Fibroblast of gingiva (primary cell): Measurements from ENCODE around the gene MEAF6.

ENCODE experiments used
- DNase-seq: peaks from one replicate; pipeline ENCODE4 v3.0.0-alpha.2; 2011; ENCODE audit warnings: low read depth

The MEAF6 gene

DNA sequence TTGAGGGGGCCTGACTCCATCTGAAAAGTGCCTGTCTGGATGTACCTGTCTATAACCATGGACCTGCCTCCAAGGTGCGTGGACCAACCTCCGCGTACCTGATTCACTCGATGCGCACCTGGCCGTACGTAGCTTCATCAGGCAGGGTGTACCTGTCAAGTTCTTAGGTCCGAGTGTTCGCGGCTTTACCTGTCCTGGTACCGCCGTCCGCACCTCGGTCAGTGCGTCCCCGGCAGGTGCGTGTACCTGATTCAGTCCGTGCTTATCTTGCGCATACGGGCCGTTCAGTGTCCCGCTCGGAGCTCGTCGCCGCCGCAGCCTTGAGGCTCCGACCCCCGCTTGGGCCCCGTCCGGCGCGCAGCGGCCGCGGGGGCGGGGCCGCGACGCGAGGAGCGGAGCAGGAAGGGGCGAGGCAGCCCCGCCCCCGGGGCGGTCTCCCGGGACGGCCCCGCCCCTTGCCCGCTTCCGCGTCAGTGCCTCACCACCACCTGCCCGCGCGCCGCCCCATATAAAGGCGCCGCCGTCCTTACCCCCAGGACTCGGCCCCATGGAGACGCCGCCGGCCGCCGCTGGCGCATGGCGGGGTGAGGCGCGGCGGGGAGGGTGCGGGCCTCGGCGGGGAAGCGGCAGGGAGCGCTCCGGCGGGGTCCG lies 40.4 kb downstream of the MEAF6 start, which contains the start of gene ZC3H12A:
TSS of gene ZC3H12A (plus strand) at position 535 of the 651 bp plus-strand sequence. CDS start 917 bp downstream, outside the sequence.
- peak; percentile 87 for DNase-seq

DNA sequence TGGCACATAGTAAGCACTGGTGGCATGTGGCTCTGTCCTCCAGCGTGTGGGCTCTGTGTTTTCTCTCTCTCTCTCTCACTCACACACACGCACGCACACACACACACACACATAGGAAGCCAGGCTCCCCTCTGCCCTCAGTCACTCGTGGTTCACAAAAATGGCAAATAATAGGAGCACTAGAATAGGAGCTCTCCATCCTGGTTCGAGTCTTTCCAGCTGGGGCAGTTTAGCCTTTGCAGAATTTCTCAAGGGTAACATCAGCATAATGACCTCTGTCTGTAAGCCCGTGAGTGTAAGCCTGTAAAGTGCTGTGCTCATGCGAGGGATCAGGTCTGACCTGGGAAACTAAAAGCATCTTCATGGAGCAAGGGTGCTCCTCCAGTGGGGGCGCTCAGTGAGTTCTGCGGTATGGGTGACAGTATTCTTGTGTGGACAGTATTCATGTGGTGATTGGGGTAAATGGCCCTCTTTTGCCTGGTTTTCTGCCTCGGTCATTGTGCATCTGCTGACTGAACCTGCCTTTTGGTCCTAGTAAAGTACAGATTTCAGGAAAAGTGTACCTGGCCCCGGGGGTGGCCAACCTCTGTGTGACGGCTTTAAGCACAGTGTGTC lies 41.0 kb downstream of the MEAF6 start:
- DNase-seq, result no peak

DNA sequence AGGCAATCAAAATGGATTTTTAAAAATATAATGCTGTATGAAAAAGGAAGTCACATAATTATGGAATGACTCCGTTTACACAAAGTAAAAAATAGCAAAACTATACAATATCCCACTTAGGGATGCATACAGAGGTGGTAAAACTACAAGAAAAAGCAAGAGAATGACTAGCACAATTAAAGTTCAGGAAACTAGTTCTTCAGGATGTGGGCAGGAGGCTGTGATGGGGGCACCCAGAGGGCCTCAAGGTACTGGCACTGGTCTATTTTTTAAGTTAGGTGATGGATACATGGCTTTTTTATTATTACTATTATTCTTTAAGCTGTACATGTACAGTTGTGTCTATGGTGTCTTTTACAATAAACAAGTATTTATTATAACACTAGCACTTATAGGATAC lies 41.6 kb downstream of the MEAF6 start:
- no peak for DNase-seq

DNA sequence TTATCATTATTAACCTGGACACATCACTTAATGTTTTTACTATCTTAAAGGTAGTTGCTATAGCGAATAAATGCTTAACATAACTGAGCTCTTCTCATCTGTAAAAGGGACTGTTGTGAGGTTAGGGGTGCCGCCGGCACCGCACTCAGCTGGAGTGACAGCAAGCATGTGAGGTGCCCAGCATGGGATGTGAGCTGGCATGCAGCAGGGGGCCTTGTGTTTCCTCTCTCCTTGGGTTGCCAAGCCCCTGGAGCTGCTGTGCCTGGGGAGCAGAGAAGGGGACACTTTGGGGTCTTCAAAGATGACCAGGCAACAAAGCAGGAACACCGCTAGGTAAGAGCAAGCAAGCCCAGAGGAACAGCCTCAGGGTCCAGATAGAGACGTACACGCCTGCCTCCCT lies 42.3 kb downstream of the MEAF6 start:
- no peak for DNase-seq

DNA sequence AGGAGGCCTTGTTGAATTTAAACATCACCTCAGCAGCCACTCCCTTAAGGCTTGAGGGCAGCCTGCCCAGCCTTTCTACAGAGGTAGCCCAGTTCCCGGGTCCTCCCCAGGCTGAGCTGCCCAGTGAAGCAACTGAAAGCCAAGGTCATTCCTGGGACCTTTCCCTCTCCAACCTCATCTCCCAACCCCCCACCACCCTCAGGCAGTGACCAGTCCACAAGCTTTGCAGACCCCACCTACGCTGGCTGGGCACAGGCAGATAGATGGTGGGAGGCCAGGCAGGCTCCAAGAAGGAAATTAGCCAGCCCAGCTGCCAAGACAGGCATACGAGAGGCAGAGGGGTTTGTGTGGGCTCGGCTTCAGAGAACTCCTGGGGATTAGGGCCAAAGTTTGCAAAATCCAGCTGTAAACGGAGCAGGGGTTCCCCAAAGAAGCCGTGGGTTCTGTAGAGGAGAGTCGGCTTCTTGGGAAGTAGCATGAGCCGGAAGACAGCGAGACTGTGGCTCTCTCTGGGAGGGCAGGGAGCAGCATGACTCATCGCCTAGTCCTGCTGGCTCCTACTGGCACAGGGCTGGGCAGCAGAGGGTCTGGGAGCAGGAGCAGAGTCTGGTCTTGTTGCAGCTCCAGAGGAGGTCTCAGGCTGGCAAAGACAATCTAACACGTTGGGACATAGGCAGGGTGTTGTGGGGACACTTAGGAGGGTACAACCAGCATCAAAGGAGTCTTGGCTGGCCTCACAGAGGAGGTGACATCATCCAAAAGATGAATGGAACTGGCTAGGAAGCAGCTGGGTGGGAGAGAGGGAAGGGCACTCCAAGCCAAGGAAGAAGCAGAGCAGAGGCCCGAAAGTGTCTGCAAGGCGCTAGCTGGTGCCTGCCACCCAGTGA lies 43.0 kb downstream of the MEAF6 start:
- peak; percentile 79 for DNase-seq

DNA sequence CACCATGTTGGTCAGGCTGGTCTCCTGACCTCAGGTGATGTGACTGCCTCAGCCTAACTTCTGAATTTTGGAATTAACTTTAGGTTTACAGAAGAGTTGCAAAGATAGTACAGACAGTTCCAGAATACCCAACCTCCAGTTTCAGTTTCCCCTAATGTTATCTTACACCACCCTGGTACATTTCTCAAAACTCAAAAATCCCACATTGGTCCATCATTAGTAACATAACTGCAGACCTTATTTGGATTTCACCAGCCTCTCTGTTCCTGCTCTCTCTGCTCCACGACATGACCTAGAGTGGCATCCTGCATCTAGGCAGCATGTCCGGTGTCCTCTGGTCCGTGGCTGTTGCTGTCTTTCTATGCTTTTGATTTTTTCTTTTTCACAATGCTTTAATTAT lies 45.2 kb downstream of the MEAF6 start:
- no peak for DNase-seq

DNA sequence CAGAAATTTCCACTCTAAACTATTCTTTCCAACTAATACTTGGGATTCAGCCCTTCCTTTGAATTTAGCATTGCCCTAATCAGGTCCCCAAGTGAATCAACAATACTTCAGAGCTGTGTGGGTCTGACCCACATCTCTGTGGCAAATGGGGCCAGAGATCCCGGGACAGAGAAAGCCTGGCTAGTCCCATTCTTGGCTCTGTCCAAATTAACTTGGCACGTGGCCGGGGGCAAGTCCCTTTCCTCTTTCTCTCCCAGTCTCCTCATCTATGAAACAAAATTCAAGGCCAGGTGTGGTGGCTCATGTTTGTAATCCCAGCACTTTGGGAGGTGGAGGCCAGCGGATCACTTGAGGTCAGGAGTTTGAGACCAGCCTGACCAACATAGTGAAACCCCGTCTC lies 46.5 kb downstream of the MEAF6 start:
- DNase-seq, result no peak

DNA sequence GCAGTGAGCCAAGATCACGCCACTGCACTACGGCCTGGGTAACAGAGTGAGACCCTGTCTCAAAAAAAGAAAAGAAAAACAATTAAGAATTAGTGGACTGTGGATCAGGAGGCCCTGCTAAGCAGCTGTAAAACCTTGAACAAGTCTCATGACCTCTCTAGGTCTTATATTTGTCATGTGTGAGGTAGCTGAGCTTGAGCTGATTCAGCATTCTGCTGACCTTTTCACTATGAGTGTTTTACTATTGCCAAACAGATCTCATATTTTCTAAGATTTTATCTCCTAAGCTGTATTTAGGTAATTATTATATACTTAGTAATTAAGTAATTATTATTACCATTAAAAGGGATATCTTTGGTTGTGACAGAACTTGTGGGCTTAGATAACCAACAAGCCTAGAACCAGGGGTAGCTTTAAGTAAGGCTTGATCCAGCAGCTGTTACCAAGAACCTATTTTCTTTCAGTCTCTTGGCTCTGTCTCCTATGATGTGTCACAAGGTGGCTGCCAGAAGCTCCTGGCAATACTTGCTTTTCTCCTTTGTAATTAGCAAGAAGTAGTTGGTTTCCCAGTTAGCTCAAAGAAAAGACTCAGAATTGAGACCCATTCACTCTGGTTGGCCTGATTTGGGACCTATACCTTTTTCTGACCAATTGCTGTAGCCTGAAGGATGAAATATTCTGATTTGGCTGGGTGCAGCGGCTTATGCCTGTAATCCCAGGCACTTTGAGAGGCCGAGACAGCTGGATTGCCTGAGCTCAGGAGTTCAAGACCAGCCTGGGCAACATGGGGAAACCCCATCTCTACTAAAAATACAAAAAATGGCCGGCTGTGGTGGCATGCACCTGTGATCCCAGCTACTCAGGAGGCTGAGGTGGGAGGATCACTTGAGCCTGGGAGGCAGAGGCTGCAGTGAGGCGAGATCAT lies 48.7 kb downstream of the MEAF6 start:
- DNase-seq, result peak; percentile 48

DNA sequence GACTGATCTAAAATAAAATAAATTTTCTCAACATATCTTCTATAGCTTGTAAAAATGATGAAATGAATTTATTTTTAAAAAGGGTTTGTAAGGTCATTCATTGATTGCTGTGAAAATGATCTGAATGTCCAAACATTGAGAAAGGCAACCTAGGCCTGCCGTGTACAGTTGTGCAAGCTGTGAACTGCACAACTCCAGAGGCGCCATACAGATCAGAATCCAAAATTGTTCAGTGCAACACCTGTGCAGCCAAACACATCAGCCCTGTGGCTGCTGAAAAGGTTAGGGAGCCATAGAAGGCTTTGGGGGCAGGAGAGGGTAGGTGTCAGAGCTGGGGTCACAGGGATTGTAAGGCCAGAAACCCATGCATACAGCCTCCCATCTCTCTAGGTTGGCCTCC lies 50.1 kb downstream of the MEAF6 start:
- DNase-seq, result no peak

DNA sequence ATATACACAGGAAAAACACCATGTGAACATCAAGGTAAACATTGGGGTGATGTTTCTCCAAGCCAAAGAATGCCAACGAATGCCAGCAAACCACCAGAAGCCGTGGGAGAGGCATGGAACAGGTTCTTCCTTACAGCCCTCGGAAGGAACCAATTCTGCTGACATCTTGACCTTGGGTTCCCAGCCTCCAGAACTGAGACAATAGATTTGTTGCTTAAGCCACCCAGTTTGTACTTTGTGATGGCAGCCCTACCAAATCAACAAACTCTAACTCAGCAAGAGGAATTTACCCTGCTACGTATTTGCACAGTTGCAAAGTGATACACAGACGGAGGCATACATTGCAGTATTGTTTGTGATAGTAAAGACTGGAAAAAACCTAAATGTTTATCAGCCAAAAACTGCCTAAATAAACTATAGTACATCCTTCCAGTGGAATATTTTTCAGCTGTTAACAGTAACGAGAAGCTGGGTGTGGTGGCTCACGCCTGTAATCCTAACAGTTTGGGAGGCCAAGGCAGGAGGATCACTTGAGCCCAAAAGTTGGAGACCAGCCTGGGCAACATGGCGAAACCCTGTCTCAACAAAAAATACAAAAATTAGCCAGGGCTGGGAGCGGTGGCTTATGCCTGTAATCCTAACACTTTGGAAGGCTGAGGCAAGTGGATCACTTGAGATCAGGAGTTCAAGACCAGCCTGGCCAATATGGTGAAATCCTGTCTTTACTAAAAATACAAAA lies 52.7 kb downstream of the MEAF6 start:
- DNase-seq, result no peak

DNA sequence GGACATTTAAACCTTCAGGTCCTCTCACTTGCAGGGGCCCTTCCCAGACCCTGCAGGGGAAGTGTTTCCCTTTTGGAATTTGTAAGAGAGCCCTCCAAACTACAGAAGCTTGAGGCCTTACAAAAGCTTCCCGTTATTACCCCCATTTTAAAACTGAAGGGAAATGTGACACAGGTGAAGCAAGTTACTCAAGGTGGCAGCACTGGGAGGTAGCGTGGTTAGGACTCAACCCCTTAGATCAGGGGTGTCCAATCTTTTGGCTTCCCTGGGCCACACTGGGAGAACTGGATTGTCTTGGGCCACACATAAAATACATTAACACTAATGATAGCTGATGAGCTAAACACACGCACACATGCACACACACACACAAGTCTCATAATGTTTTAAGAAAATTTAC lies 56.0 kb downstream of the MEAF6 start:
- no peak for DNase-seq

DNA sequence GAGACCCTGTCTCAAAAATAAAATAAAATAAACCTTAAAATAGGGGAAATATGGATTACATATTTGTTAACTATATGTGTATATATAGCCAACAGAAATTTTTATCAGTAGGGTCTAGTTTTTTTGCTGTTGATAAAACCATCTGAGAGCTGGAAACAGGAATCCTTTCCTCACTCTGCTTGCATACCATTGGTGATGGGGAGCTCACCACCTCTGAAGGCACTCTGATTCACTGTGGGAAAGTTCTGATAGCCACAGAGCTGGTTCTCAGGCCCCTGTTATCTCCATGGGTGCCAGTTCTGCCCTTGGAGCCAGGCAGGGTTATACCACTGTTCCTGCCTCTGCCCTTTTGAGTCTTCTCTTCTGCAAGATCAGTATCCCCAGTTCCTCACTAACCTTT lies 58.0 kb downstream of the MEAF6 start:
- DNase-seq, result no peak

DNA sequence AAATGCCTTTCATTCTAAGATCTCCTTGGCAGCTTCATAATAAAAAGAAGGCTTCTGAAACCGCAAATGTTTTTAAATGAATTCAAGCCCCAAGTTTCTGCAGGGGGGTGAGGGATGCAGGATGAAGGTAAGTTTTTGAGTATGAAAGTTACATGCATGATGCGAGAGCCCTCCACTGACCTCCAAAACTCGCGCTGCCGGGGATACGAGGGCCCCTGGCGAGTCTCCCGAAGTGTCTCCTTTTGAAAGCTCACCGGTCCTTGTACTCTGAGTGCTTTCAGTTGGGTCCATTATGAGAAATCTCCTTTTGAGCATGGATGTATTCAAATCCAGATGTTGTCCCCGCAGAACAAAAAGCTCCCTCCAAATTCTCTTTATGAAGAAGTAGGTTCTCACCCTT lies 59.0 kb downstream of the MEAF6 start:
- no peak for DNase-seq

DNA sequence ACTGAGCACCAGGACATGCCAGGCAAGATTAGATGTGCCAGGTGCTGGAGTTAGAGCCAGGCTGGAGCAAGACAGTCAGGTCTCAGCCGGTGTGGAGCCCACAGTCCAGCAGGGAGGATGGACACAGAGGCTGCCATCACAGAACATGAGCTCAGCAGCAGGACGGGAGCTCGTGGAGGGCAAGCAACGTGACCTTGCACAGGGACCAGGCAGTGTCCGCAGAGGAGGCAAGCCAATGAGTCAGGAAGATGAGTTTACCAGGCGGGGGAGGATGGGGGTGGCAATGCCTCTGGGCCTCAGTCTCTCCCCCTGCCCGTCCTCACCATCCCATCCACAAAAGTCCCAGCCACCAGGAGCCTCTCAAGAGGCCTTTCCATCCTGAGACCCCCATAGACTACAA lies 60.9 kb downstream of the MEAF6 start:
- DNase-seq, result no peak

DNA sequence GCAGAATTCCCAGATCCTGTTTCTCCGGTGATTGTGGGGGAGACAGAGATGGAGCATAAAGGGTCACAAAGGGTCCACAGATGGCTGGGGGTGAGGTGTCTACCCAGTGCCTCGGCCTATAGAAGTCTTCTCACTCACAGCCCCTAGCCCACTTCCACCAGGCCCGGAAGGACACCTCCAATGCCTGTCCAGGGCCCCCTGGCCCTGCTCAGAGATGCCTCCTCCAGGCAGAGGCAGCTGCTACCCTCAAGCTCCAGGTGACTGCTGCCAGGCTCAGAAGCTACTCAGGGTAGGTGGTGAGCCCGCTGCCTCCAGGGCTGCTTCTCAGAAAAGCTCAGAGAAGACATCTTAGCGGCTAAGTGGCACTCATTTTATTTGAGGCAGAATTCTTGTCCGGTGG lies 62.1 kb downstream of the MEAF6 start:
- no peak for DNase-seq

DNA sequence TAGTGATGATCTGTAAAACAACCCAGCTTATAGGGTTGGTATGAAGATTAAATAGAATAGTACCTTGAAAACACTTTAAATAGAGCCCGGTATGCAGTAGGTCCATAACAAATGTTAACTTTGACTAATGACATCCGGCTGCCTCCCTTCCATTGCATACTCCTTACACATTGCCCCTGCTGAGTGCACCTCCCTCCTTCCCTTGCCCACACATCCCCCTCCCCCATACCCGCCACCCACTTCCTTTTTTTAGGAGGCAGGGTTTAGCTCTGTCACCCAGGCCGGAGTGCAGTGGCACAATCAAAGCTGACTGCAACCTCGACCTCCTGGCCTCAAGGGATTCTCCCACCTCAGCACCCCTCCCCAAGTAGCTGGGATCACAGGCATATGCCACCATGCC lies 64.6 kb downstream of the MEAF6 start:
- no peak for DNase-seq

DNA sequence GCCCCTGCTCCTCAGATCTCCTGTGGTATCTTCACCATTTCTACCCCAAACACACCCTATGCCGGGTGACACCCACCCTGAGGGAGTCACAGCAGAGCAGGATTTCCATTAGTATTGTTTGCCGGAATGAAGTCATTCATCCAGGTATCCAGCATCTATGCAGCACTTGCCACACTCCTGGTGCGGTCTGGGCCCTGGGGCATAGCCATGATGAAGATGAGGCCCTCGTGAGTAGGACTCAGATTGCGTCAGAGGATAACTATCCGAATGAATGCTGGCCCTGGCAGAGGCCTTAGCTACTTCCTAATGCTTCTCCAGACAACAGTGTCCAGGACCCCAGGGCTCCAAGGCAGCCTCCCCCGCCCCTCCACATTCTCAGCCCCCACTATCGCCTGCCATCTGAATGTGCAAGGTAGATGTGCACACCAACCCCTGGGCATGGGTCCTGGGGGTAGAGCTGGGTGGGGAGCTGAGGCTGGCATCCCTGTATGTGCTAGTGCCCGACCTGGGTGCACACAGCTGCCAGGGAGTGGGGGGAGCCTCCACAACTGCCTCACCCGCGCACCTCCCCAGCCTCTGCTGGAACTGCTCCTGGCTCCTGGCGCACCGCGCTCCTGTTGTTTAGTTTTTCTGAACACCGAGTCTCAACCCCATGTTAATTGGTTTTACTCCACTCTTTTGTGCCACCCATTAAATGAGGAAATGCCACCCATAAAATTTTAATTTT lies 65.7 kb downstream of the MEAF6 start:
- DNase-seq, result peak; percentile 22

DNA sequence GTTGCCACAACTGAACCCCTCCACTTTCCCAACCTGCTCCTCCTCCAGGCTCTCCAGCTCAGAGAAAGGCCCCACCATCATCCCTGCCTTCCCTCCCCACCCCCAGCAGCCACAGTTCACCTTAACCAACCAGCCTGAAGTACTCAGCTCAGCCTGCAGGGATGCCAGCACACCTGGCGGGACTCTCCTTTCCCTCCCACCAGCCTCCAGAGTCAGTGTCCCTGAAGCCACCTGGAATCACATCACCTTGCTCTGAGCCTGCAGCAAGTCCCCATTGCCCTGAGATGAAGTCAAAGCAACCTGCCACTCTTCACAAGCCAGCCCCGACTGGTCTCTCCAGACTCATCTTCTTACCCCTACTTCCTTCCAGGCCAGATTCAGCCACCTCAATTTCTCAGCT lies 66.4 kb downstream of the MEAF6 start:
- no peak for DNase-seq

DNA sequence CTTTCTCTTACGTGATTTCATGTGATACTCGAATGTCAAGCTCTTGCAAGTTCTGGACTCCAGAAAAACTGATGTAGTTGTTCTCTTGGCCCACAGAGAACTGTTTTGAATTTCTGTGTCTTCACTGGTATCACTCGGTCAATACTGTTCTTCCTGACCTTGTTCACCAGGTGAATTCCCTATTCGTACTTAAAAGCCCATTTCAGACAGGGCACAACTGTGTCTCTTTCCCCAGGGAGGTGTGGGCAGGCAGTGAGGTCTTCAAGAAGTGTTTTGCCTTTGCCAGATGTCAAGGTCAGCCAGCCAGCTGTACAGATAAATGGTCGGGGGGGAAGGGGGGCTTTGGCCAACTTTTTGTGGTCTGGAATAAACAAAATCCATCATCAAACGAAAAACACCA lies 67.7 kb downstream of the MEAF6 start:
- no peak for DNase-seq

DNA sequence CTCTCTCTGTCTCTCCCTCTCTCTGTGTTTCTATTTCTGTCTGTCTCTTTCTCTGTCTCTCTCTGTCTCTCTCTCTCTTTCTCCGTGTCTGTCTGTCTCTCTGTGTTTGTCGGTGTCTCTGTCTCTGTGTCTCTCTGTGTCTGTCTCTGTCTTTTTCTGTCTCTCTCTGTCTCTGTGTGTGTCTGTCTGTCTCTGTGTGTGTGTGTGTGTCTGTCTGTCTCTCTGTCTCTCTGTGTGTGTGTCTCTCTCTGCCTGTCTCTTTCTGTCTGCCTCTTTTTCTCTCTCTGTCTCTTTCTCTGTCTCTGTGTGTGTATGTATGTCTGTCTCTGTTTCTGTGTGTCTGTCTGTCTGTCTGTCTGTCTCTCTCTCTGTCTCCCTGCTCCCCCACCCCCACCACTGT lies 71.9 kb downstream of the MEAF6 start:
- DNase-seq, result no peak
